Caco-2 (cell line): Measurements from ENCODE around the gene SUN1. TPM values are rescaled to one million over a fixed set of nuclear protein-coding genes. Genes with fewer than 3 reads are reported as not detected.

ENCODE experiments used
- BruUV-seq: library from RNA; stranded (reverse); fragments of 400-500 nt; replicated peaks from 2 replicates; lab custom pipeline; 2021; lab: Mats Ljungman, UMichigan
- CTCF ChIA-PET: fragments of 300-600 bp; sonication (Branson Sonifier 250); formaldehyde crosslinking; loops from one replicate; lab custom pipeline; 2022; ENCODE audit warnings: antibody characterized with exemption; lab: Charles Lee
- POLR2A ChIA-PET: fragments of 300-600 bp; sonication (Branson Sonifier 250); formaldehyde crosslinking; loops from one replicate; lab custom pipeline; 2022; ENCODE audit warnings: antibody characterized with exemption; lab: Charles Lee
- DNase-seq, 2 experiments: peaks; one replicate each; pipeline versions ENCODE4 v3.0.0 to v3.0.0-alpha.2; 2020 to 2022
- H3K27me3 ChIP-seq: replicated peaks from 2 replicates; pipeline ENCODE4 v1.6.0; 2011; ENCODE audit warnings: low read length; ENCODE audit not compliant: control insufficient read depth, insufficient read depth
- H3K36me3 ChIP-seq: 2 replicates; pipeline ENCODE4 v1.5.1; 2011; ENCODE audit warnings: low read length; ENCODE audit not compliant: control insufficient read depth, insufficient read depth
- H3K4me1 ChIP-seq: fragments of 250-450 bp; sonication (Bioruptor Pico); 2 replicates; pipeline ENCODE4 v1.5.1; 2020; ENCODE audit warnings: mild to moderate bottlenecking
- H3K4me3 ChIP-seq: 2 replicates; pipeline ENCODE4 v1.5.1; 2011; ENCODE audit warnings: low read depth, mild to moderate bottlenecking, control low read depth, low read length
- H3K9me3 ChIP-seq: fragments of 250-450 bp; sonication (Bioruptor Pico); 2 replicates; pipeline ENCODE4 v1.5.1; 2020; ENCODE audit warnings: mild to moderate bottlenecking, moderate library complexity
- H3K27ac Mint-ChIP-seq: one replicate; pipeline ENCODE4 v1.8.0; 2022; ENCODE audit warnings: mixed read lengths; ENCODE audit not compliant: unreplicated experiment
- H3K27me3 Mint-ChIP-seq: one replicate; pipeline ENCODE4 v1.8.0; 2022; ENCODE audit warnings: mixed read lengths; ENCODE audit not compliant: insufficient read depth, unreplicated experiment
- H3K36me3 Mint-ChIP-seq: one replicate; pipeline ENCODE4 v1.8.0; 2022; ENCODE audit warnings: mild to moderate bottlenecking, mixed read lengths; ENCODE audit not compliant: insufficient read depth, unreplicated experiment
- H3K4me1 Mint-ChIP-seq: one replicate; pipeline ENCODE4 v1.8.0; 2022; ENCODE audit warnings: low read depth, mixed read lengths; ENCODE audit not compliant: unreplicated experiment
- H3K4me3 Mint-ChIP-seq: one replicate; pipeline ENCODE4 v1.8.0; 2022; ENCODE audit warnings: mild to moderate bottlenecking, moderate library complexity, mixed read lengths; ENCODE audit not compliant: unreplicated experiment
- H3K9me3 Mint-ChIP-seq: one replicate; pipeline ENCODE4 v1.8.0; 2022; ENCODE audit warnings: mixed read lengths; ENCODE audit not compliant: unreplicated experiment
- intact Hi-C: fragments of 100-400 bp; cut with micrococcal nuclease; formaldehyde crosslinking; loops from one replicate; pipeline ENCODE4 v1.10.0; 2022; ENCODE audit not compliant: unreplicated experiment
- total RNA-seq: library from RNA; stranded (reverse); gene quantifications from 2 replicates; pipeline ENCODE4 v1.2.3, GENCODE V29; 2022
- TF ChIP-seq, protein P1 (sequence below), 2 experiments: fragments of 200-600 bp in 1 of 2; IDR thresholded peaks; 1 replicate in 1 of 2; 2 replicates in 1 of 2; pipeline versions ENCODE4 v1.5.1 to v1.8.0; 2011 to 2022; ENCODE audit warnings: antibody characterized with exemption in 1 of 2, control low read depth in 1 of 2, inconsistent platforms in 1 of 2, low read depth in 1 of 2, low read length in 1 of 2, mild to moderate bottlenecking in 1 of 2, moderate library complexity in 1 of 2; ENCODE audit not compliant: insufficient read depth in 1 of 2, severe bottlenecking in 1 of 2, unreplicated experiment in 1 of 2

SUN1 gene
- total RNA-seq, 1 experiment from 2014 or later: 146 TPM

DNA sequence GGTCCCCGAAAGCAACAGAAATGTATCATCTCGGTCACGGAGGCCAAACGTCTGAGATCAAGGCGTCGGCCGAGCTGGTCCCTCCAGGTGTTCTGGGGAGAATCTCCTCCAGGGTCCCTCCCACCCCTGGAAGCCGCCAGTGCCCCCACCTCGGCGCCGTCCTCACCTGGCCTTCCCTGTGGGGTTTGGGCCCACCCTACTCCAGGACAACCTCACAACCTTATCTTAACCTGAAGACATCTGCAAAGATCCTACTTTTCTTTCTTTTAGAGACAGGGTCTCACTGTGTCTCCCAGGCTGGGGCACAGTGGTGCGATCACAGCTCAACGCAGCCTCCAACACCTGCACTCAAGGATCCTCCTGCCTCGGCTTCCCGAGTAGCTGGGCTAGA, 88.8 kb downstream of the SUN1 start:
- H3K4me1 Mint-ChIP-seq: peaks cover 6% of the 10 kb centered on the region
- no peak overlapping the region for H3K4me3 Mint-ChIP-seq
- no peaks in the 10 kb centered on the region for H3K9me3 ChIP-seq
- H3K27me3 ChIP-seq: no peaks in the 10 kb centered on the region
- BruUV-seq: no TSS peak
- no peak overlapping the region for H3K27ac Mint-ChIP-seq
- no peaks in the 10 kb centered on the region for H3K9me3 Mint-ChIP-seq
- peaks cover 26% of the 10 kb centered on the region for H3K36me3 Mint-ChIP-seq
- intact Hi-C loops: no loop called here
- peaks cover 1% of the 10 kb centered on the region; the same call in 1 of the 2 replicates for H3K36me3 ChIP-seq
- H3K4me3 ChIP-seq: no peak overlapping the region
- TF ChIP-seq, protein P1, sequence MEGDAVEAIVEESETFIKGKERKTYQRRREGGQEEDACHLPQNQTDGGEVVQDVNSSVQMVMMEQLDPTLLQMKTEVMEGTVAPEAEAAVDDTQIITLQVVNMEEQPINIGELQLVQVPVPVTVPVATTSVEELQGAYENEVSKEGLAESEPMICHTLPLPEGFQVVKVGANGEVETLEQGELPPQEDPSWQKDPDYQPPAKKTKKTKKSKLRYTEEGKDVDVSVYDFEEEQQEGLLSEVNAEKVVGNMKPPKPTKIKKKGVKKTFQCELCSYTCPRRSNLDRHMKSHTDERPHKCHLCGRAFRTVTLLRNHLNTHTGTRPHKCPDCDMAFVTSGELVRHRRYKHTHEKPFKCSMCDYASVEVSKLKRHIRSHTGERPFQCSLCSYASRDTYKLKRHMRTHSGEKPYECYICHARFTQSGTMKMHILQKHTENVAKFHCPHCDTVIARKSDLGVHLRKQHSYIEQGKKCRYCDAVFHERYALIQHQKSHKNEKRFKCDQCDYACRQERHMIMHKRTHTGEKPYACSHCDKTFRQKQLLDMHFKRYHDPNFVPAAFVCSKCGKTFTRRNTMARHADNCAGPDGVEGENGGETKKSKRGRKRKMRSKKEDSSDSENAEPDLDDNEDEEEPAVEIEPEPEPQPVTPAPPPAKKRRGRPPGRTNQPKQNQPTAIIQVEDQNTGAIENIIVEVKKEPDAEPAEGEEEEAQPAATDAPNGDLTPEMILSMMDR (IDR thresholded peaks at IDR 0.05; ENCODE audit: insufficient read depth in 1 of 2, low read depth in 1 of 2, low read length in 1 of 2, severe bottlenecking in 1 of 2, unreplicated experiment in 1 of 2): no peak
- no peaks in the 10 kb centered on the region for H3K27me3 Mint-ChIP-seq
- POLR2A ChIA-PET: no interaction called here
- DNase-seq: peak in 1 of 2 experiments; percentile 25
- no peaks in the 10 kb centered on the region for H3K4me1 ChIP-seq
- CTCF ChIA-PET: no interaction called here

DNA sequence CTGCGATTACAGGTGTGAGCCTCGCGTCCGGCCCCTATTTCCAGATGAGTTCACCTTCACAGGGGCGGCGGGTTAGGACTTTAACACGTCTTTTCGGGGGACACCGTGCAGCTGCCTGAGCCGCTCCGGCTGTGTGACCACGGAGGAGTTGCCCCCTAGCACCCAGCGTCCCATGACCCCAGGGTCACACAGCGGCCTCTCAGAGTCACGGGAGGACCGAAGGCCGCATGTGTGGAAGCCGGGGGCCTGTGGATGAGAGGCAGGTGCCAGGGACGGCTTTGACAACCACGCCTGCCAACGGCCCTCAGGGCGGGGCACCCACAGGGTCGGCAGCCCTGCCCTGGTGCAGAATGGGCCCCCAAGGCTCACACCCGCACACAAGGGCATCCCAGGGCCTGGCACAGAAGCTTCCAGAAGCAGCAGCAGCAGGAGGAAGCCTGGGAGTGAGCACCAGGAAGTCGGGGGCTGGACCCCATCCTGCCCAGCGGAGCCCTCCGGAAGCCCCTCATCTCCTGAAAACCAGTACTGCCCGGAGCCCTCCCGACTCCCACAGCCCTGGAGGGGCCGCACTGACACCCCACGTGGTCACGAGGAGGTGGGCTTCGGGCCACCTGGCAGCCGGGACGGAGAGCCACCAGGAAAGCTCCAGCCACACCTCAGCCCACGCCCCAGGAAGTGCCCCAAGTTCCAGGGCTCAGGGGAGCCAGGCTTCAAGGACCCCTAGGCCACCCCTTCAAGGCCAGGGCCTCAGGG, 89.5 kb downstream of the SUN1 start:
- H3K27me3 ChIP-seq: no peaks in the 10 kb centered on the region
- Mint-ChIP-seq H3K27me3 (no peaks in the 10 kb centered on the region), H3K27ac (no peak overlapping the region), H3K9me3 (no peaks in the 10 kb centered on the region), H3K4me1 (peaks cover 8% of the 10 kb centered on the region), H3K4me3 (no peak overlapping the region), H3K36me3 (peaks cover 20% of the 10 kb centered on the region)
- TF ChIP-seq, protein P1 (IDR thresholded peaks at IDR 0.05; ENCODE audit: insufficient read depth in 1 of 2, low read depth in 1 of 2, low read length in 1 of 2, severe bottlenecking in 1 of 2, unreplicated experiment in 1 of 2): no peak
- ChIA-PET POLR2A (no interaction called here), CTCF (no interaction called here)
- intact Hi-C loops: no loop called here
- no peak overlapping the region for H3K4me3 ChIP-seq
- peaks cover 5% of the 10 kb centered on the region; the same call in 1 of the 2 replicates for H3K4me1 ChIP-seq
- H3K9me3 ChIP-seq: no peaks in the 10 kb centered on the region
- DNase-seq: peak in 1 of 2 experiments; percentile 30
- BruUV-seq: no TSS peak
- H3K36me3 ChIP-seq: peaks cover 1% of the 10 kb centered on the region; the same call in 1 of the 2 replicates

DNA sequence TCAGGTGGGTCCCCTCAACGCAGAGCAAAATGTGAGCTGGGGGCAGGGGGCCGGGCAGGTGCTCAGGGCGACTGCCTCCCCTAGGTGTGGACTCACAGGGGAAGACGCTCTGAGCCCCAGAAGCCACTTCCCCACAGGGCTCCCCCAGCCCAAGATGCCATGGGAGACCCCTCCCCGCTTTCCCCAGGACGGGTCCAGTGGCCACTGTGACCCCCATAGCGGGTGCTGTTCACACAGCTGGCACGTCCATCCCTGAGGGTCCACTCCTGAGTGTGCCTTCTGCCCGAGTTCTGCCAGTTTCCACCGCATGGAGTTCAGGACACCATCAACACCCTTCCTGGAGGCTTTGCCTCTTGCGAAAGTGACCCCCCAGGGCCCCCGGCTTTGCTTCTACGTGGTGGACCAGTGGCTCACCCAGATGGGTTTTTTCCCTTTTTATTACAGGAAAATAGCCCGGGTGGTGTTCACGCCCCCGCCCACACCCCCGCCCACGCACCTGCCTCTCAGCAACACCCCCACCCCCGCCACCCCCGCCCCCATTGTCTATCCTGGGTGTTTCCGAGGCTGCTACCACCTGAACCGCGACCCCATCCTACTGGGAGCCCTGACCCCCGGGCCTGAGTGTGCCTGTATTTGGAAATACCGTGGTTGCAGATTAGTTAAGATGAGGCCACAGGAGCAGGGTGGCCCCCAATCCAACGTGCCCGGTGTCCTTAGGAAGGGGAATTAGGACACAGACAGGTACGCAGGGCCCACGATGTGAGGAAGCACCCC, 90.2 kb downstream of the SUN1 start:
- POLR2A ChIA-PET: no interaction called here
- no peaks in the 10 kb centered on the region for H3K9me3 Mint-ChIP-seq
- TF ChIP-seq, protein P1 (IDR thresholded peaks at IDR 0.05; ENCODE audit: insufficient read depth in 1 of 2, low read depth in 1 of 2, low read length in 1 of 2, severe bottlenecking in 1 of 2, unreplicated experiment in 1 of 2): no peak
- Histone ChIP-seq H3K9me3 (no peaks in the 10 kb centered on the region), H3K36me3 (peaks cover 1% of the 10 kb centered on the region), H3K4me3 (no peak overlapping the region), H3K27me3 (no peaks in the 10 kb centered on the region), H3K4me1 (peaks cover 11% of the 10 kb centered on the region; the same call in 1 of the 2 replicates)
- peak in 1 of 2 experiments; percentile 28 for DNase-seq
- intact Hi-C loops: no loop called here
- no TSS peak for BruUV-seq
- H3K27ac Mint-ChIP-seq: no peak overlapping the region
- peaks cover 14% of the 10 kb centered on the region for H3K4me1 Mint-ChIP-seq
- H3K4me3 Mint-ChIP-seq: no peak overlapping the region
- peaks cover 20% of the 10 kb centered on the region for H3K36me3 Mint-ChIP-seq
- CTCF ChIA-PET: no interaction called here
- no peaks in the 10 kb centered on the region for H3K27me3 Mint-ChIP-seq
